B cell (primary cell): ENCODE measurements around the gene SLC35F3.

Experiments
- CTCF ChIP-seq: fragments of 200-600 bp; IDR thresholded peaks from one replicate; pipeline ENCODE4 v1.8.0; 2022; ENCODE audit warnings: antibody characterized with exemption, mild to moderate bottlenecking
- EZH2 ChIP-seq: IDR thresholded peaks from 2 replicates; pipeline ENCODE4 v1.6.1; 2012; ENCODE audit warnings: borderline replicate concordance, low read depth, mild to moderate bottlenecking, moderate library complexity, low read length; ENCODE audit not compliant: insufficient read depth, poor library complexity, severe bottlenecking

GRCh38 chr1:233972563-233972950 lies 68.1 kb downstream of the SLC35F3 start:
- TF ChIP-seq CTCF (no peak), EZH2 (no peak)
